Measurements from ENCODE around the gene SERTAD1.
"Not testable (repeated sequence)": the region's sequence is repeated elsewhere in the genome, so short reads cannot be mapped to it uniquely, and the experiment has no call there.

SERTAD1 gene

GRCh38 chr19:40417643-40417981 is 8.2 kb downstream of the SERTAD1 start:
- H3K4me1 ChIP-seq (ENCODE audit: control insufficient read depth, insufficient read depth, low read length): peaks cover 3% of the 10 kb centered on the region
- H3K27me3 ChIP-seq (ENCODE audit: control insufficient read depth, insufficient read depth, low read length): no peaks in the 10 kb centered on the region
- H3K9ac ChIP-seq (ENCODE audit: low read depth, low read length): peak overlapping the region; percentile 26
- H3K9me3 ChIP-seq (ENCODE audit: control insufficient read depth, insufficient read depth, low read length): no peaks in the 10 kb centered on the region
- no peak overlapping the region for H3K4me3 ChIP-seq (ENCODE audit: low read depth, low read length)
- H3K36me3 ChIP-seq (ENCODE audit: control insufficient read depth, insufficient read depth, low read length): peaks cover 2% of the 10 kb centered on the region

- H3K9me3 ChIP-seq (ENCODE audit: control insufficient read depth, insufficient read depth, low read length): no peaks in the 10 kb centered on the region
- no peaks in the 10 kb centered on the region for H3K36me3 ChIP-seq (ENCODE audit: control insufficient read depth, insufficient read depth, low read length)
- no peak overlapping the region for H3K4me3 ChIP-seq (ENCODE audit: low read depth, low read length)
- H3K27me3 ChIP-seq (ENCODE audit: control insufficient read depth, insufficient read depth, low read length): no peaks in the 10 kb centered on the region
- peaks cover 3% of the 10 kb centered on the region for H3K4me1 ChIP-seq (ENCODE audit: control insufficient read depth, insufficient read depth, low read length)
- peak overlapping the region; percentile 26 for H3K9ac ChIP-seq (ENCODE audit: low read depth, low read length)
These were observed 8.7 kb downstream of the SERTAD1 start for GRCh38 chr19:40416918-40417642.

DNA sequence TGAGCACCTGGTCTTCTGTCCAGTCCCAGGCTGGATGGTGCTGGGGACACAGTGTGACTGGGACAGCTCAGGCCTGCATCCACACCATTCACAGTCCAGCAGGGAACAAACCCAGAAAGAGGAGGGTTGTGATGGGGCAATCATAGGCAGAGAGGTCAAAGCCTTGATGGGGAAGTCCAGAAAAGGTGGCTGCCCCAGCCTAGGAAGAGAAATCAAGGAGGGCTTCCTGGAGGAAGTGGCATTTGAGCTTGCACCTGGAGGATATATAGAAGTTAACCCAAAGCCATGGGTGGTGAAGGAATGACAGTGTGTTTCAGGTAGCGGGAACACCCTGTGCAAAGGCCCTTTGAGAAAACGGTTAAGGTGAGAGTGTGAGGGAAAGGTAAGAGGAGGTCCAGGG is 10.0 kb downstream of the SERTAD1 start:
- Histone ChIP-seq H3K36me3 (ENCODE audit: control insufficient read depth, insufficient read depth, low read length) (no peaks in the 10 kb centered on the region), H3K9ac (ENCODE audit: low read depth, low read length) (no peak overlapping the region), H3K27me3 (ENCODE audit: control insufficient read depth, insufficient read depth, low read length) (no peaks in the 10 kb centered on the region), H3K4me3 (ENCODE audit: low read depth, low read length) (no peak overlapping the region), H3K9me3 (ENCODE audit: control insufficient read depth, insufficient read depth, low read length) (no peaks in the 10 kb centered on the region), H3K4me1 (ENCODE audit: control insufficient read depth, insufficient read depth, low read length) (peaks cover 3% of the 10 kb centered on the region)

- no peaks in the 10 kb centered on the region for H3K27me3 ChIP-seq (ENCODE audit: control insufficient read depth, insufficient read depth, low read length)
- no peak overlapping the region for H3K9ac ChIP-seq (ENCODE audit: low read depth, low read length)
- no peaks in the 10 kb centered on the region for H3K36me3 ChIP-seq (ENCODE audit: control insufficient read depth, insufficient read depth, low read length)
- H3K4me3 ChIP-seq (ENCODE audit: low read depth, low read length): no peak overlapping the region
- no peaks in the 10 kb centered on the region for H3K9me3 ChIP-seq (ENCODE audit: control insufficient read depth, insufficient read depth, low read length)
- H3K4me1 ChIP-seq (ENCODE audit: control insufficient read depth, insufficient read depth, low read length): peaks cover 5% of the 10 kb centered on the region
These were observed 11.0 kb downstream of the SERTAD1 start for GRCh38 chr19:40414542-40415535.

GRCh38 chr19:40413291-40413845 is 12.4 kb downstream of the SERTAD1 start, which contains the start of gene PRX:
Gene PRX (minus strand): TSS chr19:40413378. CDS start chr19:40407932, 5,446 bp downstream.
- H3K27me3 ChIP-seq (ENCODE audit: control insufficient read depth, insufficient read depth, low read length): no peaks in the 10 kb centered on the region
- H3K36me3 ChIP-seq (ENCODE audit: control insufficient read depth, insufficient read depth, low read length): no peaks in the 10 kb centered on the region
- peaks cover 5% of the 10 kb centered on the region for H3K4me1 ChIP-seq (ENCODE audit: control insufficient read depth, insufficient read depth, low read length)
- peak within 1 kb of the TSS; percentile 14 for H3K9ac ChIP-seq (ENCODE audit: low read depth, low read length)
- H3K4me3 ChIP-seq (ENCODE audit: low read depth, low read length): peak within 1 kb of the TSS; percentile 48
- no peaks in the 10 kb centered on the region for H3K9me3 ChIP-seq (ENCODE audit: control insufficient read depth, insufficient read depth, low read length)

DNA sequence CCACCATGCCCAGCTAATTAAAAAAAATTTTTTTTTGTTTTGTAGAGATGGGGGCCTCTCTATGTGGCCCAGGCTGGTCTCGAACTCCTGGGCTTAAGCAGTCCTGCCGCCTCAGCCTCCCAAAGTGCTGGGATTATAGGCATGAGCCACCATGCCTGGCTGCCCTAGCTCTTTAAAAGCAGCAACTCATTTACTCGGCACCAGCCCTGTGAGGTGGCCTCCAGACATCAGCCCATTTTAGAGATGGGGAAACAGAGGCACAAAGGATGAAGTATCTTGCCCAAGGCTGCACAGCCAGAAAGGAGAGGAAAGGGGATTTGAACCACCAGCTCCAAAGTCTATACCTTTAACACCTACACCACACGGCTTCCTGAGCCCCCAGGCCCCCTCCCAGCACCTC is 12.9 kb downstream of the SERTAD1 start:
- H3K4me1 ChIP-seq (ENCODE audit: control insufficient read depth, insufficient read depth, low read length): peaks cover 5% of the 10 kb centered on the region
- H3K9me3 ChIP-seq (ENCODE audit: control insufficient read depth, insufficient read depth, low read length): no peaks in the 10 kb centered on the region

GRCh38 chr19:40411958-40412499 is 13.8 kb downstream of the SERTAD1 start:
- Histone ChIP-seq H3K4me1 (ENCODE audit: control insufficient read depth, insufficient read depth, low read length) (peaks cover 5% of the 10 kb centered on the region), H3K4me3 (ENCODE audit: low read depth, low read length) (no peak overlapping the region), H3K9me3 (ENCODE audit: control insufficient read depth, insufficient read depth, low read length) (no peaks in the 10 kb centered on the region), H3K27me3 (ENCODE audit: control insufficient read depth, insufficient read depth, low read length) (no peaks in the 10 kb centered on the region), H3K9ac (ENCODE audit: low read depth, low read length) (no peak overlapping the region), H3K36me3 (ENCODE audit: control insufficient read depth, insufficient read depth, low read length) (no peaks in the 10 kb centered on the region)

More for the DNA sequence above, 12.9 kb downstream of the SERTAD1 start:
- Histone ChIP-seq H3K27me3 (ENCODE audit: control insufficient read depth, insufficient read depth, low read length) (no peaks in the 10 kb centered on the region), H3K36me3 (ENCODE audit: control insufficient read depth, insufficient read depth, low read length) (no peaks in the 10 kb centered on the region), H3K4me3 (ENCODE audit: low read depth, low read length) (peak overlapping the region; percentile 48), H3K9ac (ENCODE audit: low read depth, low read length) (no peak overlapping the region)

DNA sequence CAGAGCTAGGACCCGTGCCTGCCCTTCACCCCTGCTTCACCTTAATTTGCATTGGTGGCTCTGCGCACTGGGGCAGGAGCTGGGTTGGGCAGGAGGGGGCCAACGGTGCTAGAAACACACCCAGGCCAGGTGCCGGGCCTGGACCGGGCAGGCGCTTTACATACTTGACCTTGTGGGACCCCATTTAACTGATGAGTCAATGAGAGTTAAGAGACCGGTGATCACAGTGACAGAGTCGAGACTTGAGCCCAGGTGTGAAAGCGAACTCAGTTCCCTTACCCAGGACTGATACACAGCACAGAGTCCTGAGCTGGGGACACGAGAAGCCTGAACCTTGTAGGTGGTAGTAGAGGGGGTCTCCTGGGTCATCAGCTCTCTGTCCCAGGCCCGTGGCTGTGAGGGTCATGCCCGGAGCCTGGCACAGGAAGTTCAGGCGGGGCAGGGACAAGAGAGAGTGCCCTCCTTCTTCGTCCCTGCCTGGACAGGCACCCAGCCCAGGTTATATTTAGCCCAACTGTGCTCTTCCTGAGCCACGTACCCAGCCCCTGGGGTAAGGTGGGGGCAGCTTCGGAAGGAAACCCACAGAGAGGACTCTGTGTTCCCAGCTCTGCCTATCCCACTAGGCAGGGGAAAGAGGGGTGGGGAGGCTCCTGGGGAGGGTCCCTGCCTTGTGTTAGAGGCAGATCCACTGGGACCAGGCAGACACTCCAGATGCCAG is 14.5 kb downstream of the SERTAD1 start:
- Histone ChIP-seq H3K9me3 (ENCODE audit: control insufficient read depth, insufficient read depth, low read length) (no peaks in the 10 kb centered on the region), H3K27me3 (ENCODE audit: control insufficient read depth, insufficient read depth, low read length) (no peaks in the 10 kb centered on the region), H3K36me3 (ENCODE audit: control insufficient read depth, insufficient read depth, low read length) (no peaks in the 10 kb centered on the region), H3K4me1 (ENCODE audit: control insufficient read depth, insufficient read depth, low read length) (peaks cover 5% of the 10 kb centered on the region), H3K4me3 (ENCODE audit: low read depth, low read length) (no peak overlapping the region), H3K9ac (ENCODE audit: low read depth, low read length) (no peak overlapping the region)

- H3K4me1 ChIP-seq (ENCODE audit: control insufficient read depth, insufficient read depth, low read length): peaks cover 5% of the 10 kb centered on the region
- no peak overlapping the region for H3K4me3 ChIP-seq (ENCODE audit: low read depth, low read length)
These were observed 15.8 kb downstream of the SERTAD1 start for GRCh38 chr19:40410030-40410389.

DNA sequence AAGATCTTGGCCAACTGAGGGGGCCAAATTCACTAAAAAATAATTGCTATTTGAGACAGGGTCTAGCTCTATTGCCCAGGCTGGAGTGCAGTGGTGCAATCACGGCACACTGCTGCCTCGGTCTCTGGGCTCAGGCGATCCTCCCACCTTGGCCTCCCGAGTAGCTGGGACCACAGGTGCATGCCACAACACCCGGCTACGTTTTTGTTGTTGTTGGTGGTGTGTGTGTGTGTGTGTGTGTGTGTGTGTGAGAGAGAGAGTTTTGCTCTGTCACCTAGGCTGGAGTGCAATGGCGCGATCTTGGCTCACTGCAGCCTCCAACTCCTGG is 17.2 kb downstream of the SERTAD1 start:
- H3K27me3 ChIP-seq (ENCODE audit: control insufficient read depth, insufficient read depth, low read length); H3K4me3 ChIP-seq (ENCODE audit: low read depth, low read length); H3K36me3 ChIP-seq (ENCODE audit: control insufficient read depth, insufficient read depth, low read length); H3K9ac ChIP-seq (ENCODE audit: low read depth, low read length); H3K9me3 ChIP-seq (ENCODE audit: control insufficient read depth, insufficient read depth, low read length); H3K4me1 ChIP-seq (ENCODE audit: control insufficient read depth, insufficient read depth, low read length): not testable (repeated sequence)

More at GRCh38 chr19:40410030-40410389, 15.8 kb downstream of the SERTAD1 start:
- Histone ChIP-seq H3K27me3 (ENCODE audit: control insufficient read depth, insufficient read depth, low read length) (no peaks in the 10 kb centered on the region), H3K9ac (ENCODE audit: low read depth, low read length) (peak overlapping the region; percentile 54), H3K36me3 (ENCODE audit: control insufficient read depth, insufficient read depth, low read length) (no peaks in the 10 kb centered on the region), H3K9me3 (ENCODE audit: control insufficient read depth, insufficient read depth, low read length) (no peaks in the 10 kb centered on the region)
